ENCODE results near the gene CIB2.
A peak's percentile ranks its signal among the peaks of the same experiment; 100 is the strongest.
"Not testable (repeated sequence)": the region's sequence is repeated elsewhere in the genome, so short reads cannot be mapped to it uniquely, and the experiment has no call there.

CIB2 gene

GRCh38 chr15:78131295-78132061 lies at the start of gene CIB2:
TSS of gene CIB2 (minus strand) at chr15:78131445. CDS start at chr15:78131215, 230 bp downstream.
- peak; percentile 95 for DNase-seq (ENCODE audit: low spot score)

GRCh38 chr15:78179906-78180305 lies 48.7 kb upstream of the CIB2 start:
- no peak for DNase-seq (ENCODE audit: low spot score)

GRCh38 chr15:78179286-78179840 lies 48.1 kb upstream of the CIB2 start:
- DNase-seq (ENCODE audit: low spot score), result no peak

GRCh38 chr15:78178064-78178463 lies 46.8 kb upstream of the CIB2 start:
- no peak for DNase-seq (ENCODE audit: low spot score)

- DNase-seq (ENCODE audit: low spot score), result peak; percentile 40
These were observed 46.2 kb upstream of the CIB2 start for GRCh38 chr15:78177447-78177873.

GRCh38 chr15:78175330-78175729 lies 44.1 kb upstream of the CIB2 start:
- no peak for DNase-seq (ENCODE audit: low spot score)

- no peak for DNase-seq (ENCODE audit: low spot score)
These were observed 43.2 kb upstream of the CIB2 start for GRCh38 chr15:78174401-78174800.

GRCh38 chr15:78171864-78172472 lies 40.7 kb upstream of the CIB2 start:
- DNase-seq (ENCODE audit: low spot score), result no peak

GRCh38 chr15:78170848-78171773 lies 39.9 kb upstream of the CIB2 start:
- no peak for DNase-seq (ENCODE audit: low spot score)

- no peak for DNase-seq (ENCODE audit: low spot score)
These were observed 37.4 kb upstream of the CIB2 start for GRCh38 chr15:78168608-78169007.

GRCh38 chr15:78167227-78167888 lies 36.1 kb upstream of the CIB2 start:
- no peak for DNase-seq (ENCODE audit: low spot score)

GRCh38 chr15:78164010-78164409 lies 32.8 kb upstream of the CIB2 start:
- DNase-seq (ENCODE audit: low spot score), result no peak

- DNase-seq (ENCODE audit: low spot score), result no peak
These were observed 30.8 kb upstream of the CIB2 start for GRCh38 chr15:78162038-78162437.

- DNase-seq (ENCODE audit: low spot score), result no peak
These were observed 28.1 kb upstream of the CIB2 start for GRCh38 chr15:78159395-78159794.

GRCh38 chr15:78157203-78157602 lies 26.0 kb upstream of the CIB2 start:
- no peak for DNase-seq (ENCODE audit: low spot score)

GRCh38 chr15:78156653-78157052 lies 25.4 kb upstream of the CIB2 start:
- no peak for DNase-seq (ENCODE audit: low spot score)

GRCh38 chr15:78155355-78155939 lies 24.2 kb upstream of the CIB2 start:
- DNase-seq (ENCODE audit: low spot score), result no peak

GRCh38 chr15:78154955-78155354 lies 23.7 kb upstream of the CIB2 start:
- no peak for DNase-seq (ENCODE audit: low spot score)

- not testable (repeated sequence) for DNase-seq (ENCODE audit: low spot score)
These were observed 19.8 kb upstream of the CIB2 start for GRCh38 chr15:78151075-78151474.

GRCh38 chr15:78149805-78150751 lies 18.8 kb upstream of the CIB2 start:
- DNase-seq (ENCODE audit: low spot score), result no peak

Data from AG08396 (cell line).